Smooth muscle cell (in vitro differentiated cells): ENCODE data around the gene TEX19. TPM values are rescaled to one million over a fixed set of nuclear protein-coding genes. Genes with fewer than 3 reads are reported as not detected.
"Not testable (repeated sequence)": the region's sequence is repeated elsewhere in the genome, so short reads cannot be mapped to it uniquely, and the experiment has no call there.

Source experiments
- DNase-seq: peaks from one replicate; lab custom pipeline; 2025; ENCODE audit not compliant: unreplicated experiment; lab: John Stamatoyannopoulos, UW
- H2AFZ ChIP-seq: fragments of 200-600 bp; sonication (generic); 2 replicates; pipeline ENCODE4 v1.6.0; 2016; ENCODE audit warnings: antibody characterized with exemption, low read depth, mild to moderate bottlenecking
- H3F3A ChIP-seq: fragments of 200-600 bp; sonication (generic); 2 replicates; pipeline ENCODE4 v1.6.0; 2017; ENCODE audit warnings: antibody characterized with exemption, low read depth
- H3K27ac ChIP-seq: fragments of 200-600 bp; sonication (generic); 2 replicates; pipeline ENCODE4 v1.5.1; 2016; ENCODE audit warnings: low read depth, mild to moderate bottlenecking
- H3K27me3 ChIP-seq: fragments of 200-600 bp; sonication (generic); 2 replicates; pipeline ENCODE4 v1.6.1; 2016; ENCODE audit warnings: low read depth, mild to moderate bottlenecking
- H3K36me3 ChIP-seq: fragments of 200-600 bp; sonication (generic); 2 replicates; pipeline ENCODE4 v1.5.1; 2016; ENCODE audit warnings: low read depth
- H3K4me1 ChIP-seq: fragments of 200-600 bp; sonication (generic); 2 replicates; pipeline ENCODE4 v1.5.1; 2016; ENCODE audit warnings: low read depth
- H3K4me2 ChIP-seq: fragments of 200-600 bp; sonication (generic); 2 replicates; pipeline ENCODE4 v1.6.0; 2016; ENCODE audit warnings: mild to moderate bottlenecking
- H3K4me3 ChIP-seq: fragments of 200-600 bp; sonication (generic); 2 replicates; pipeline ENCODE4 v1.5.1; 2016; ENCODE audit warnings: mild to moderate bottlenecking
- H3K79me2 ChIP-seq: fragments of 200-600 bp; sonication (generic); 2 replicates; pipeline ENCODE4 v1.6.0; 2016; ENCODE audit warnings: low read depth, mild to moderate bottlenecking
- H3K9ac ChIP-seq: fragments of 200-600 bp; sonication (generic); 2 replicates; pipeline ENCODE4 v1.6.0; 2016; ENCODE audit warnings: low read depth
- H3K9me3 ChIP-seq: fragments of 200-600 bp; sonication (generic); replicated peaks from 2 replicates; pipeline ENCODE4 v1.5.1; 2016; ENCODE audit warnings: low read depth
- H4K20me1 ChIP-seq: fragments of 200-600 bp; sonication (generic); 2 replicates; pipeline ENCODE4 v1.6.0; 2016; ENCODE audit warnings: low read depth
- WGBS: methylation state at CpG from one replicate; pipeline ENCODE4 v1.1.7; 2016; ENCODE audit warnings: low lambda C conversion rate; 5-methylcytosine and 5-hydroxymethylcytosine counted together
- polyA plus RNA-seq: library from polyadenylated mRNA; unstranded; fragments of >200 nt; fragmentation: Nextera tagmentation; extraction: Ambion mirVana; gene quantifications from 2 replicates; pipeline ENCODE4 v1.2.1, GENCODE V29; 2016
- total RNA-seq: library from RNA; depleted of rRNA; stranded (reverse); fragments of >200 nt; gene quantifications from 2 replicates; pipeline ENCODE4 v1.2.3, GENCODE V29; 2014
- TF ChIP-seq, protein P1 (sequence below): fragments of 200-600 bp; sonication (generic); IDR thresholded peaks from 2 replicates; pipeline ENCODE4 v1.5.1; 2017; ENCODE audit warnings: borderline replicate concordance, mild to moderate bottlenecking, antibody characterized with exemption; ENCODE audit not compliant: insufficient read depth, poor library complexity, severe bottlenecking

TEX19 gene
- total and polyA plus RNA-seq, 2 experiments from 2014 or later, result not detected

DNA sequence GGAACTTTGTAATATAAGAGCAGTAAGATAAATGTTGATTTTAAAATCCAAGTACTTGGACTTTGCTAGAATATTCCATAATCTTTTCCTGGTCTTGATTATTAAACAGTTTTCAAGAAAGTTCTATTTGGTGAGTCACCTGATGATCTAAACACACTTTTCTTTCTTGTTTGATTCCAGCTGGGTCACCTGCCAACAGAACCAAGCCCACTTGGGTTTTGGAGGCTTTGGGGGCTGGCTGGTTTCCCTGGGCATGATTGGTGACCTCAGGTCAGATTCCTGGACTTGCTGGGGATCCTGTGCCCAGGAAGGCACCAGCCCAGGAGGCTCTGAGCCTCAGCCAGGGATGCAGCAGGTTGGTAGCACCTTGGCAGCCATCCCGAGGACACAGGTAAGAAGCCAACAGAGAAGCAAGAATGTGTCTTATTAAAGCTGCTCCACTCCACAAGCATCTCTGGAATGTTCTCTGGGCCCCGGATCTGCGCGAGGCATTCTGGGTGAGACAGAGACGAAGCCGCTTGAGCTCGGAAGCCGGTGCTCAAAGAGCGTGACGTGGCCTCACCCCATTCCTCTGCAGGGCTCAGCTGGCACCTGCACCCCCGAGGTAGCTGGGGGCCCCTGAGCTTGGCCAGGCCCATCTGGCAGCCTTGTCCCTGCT lies 3.1 kb upstream of the TEX19 start:
- Histone ChIP-seq H3K9me3 (no peaks in the 10 kb centered on the region), H4K20me1 (no peaks in the 10 kb centered on the region), H3K27me3 (no peaks in the 10 kb centered on the region), H3K4me1 (no peaks in the 10 kb centered on the region), H3K36me3 (no peaks in the 10 kb centered on the region), H3K4me3 (no peak overlapping the region), H3K4me2 (no peak overlapping the region), H3K79me2 (no peaks in the 10 kb centered on the region), H3F3A (no peaks in the 10 kb centered on the region), H3K9ac (no peak overlapping the region), H2AFZ (no peak overlapping the region), H3K27ac (no peak overlapping the region)
- WGBS, result 76% methylated on average over 11 of the region's 11 CpGs
- TF ChIP-seq, protein P1, sequence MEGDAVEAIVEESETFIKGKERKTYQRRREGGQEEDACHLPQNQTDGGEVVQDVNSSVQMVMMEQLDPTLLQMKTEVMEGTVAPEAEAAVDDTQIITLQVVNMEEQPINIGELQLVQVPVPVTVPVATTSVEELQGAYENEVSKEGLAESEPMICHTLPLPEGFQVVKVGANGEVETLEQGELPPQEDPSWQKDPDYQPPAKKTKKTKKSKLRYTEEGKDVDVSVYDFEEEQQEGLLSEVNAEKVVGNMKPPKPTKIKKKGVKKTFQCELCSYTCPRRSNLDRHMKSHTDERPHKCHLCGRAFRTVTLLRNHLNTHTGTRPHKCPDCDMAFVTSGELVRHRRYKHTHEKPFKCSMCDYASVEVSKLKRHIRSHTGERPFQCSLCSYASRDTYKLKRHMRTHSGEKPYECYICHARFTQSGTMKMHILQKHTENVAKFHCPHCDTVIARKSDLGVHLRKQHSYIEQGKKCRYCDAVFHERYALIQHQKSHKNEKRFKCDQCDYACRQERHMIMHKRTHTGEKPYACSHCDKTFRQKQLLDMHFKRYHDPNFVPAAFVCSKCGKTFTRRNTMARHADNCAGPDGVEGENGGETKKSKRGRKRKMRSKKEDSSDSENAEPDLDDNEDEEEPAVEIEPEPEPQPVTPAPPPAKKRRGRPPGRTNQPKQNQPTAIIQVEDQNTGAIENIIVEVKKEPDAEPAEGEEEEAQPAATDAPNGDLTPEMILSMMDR, result no peak
- DNase-seq, result no peak

DNA sequence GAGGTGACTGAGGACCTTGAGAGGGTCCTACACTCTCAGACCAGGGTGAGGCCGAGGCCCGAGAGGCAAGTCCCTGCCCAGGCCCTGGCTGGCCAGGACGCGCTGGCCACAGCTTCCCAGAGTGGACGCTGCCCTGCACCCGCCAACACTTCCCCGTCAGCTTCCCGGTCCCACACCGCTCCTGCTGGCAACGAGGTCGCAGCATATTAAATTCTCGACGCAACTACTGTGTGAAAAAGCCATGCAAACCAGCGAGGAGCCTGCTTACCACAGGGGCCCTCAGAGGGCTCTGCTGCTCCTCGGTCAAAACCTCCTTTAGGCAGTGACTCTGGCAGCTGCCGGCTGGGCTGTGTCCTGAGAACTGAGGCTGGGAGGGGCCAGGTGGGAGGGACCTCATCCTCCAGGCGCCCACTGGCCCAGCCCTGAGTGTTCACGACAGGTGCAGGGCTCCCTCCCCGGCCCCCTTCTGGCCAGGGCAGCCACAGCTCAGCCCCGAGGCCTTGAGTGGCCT lies 2.1 kb upstream of the TEX19 start:
- no peaks in the 10 kb centered on the region for H3K79me2 ChIP-seq
- H3F3A ChIP-seq, result no peaks in the 10 kb centered on the region
- no peak overlapping the region for H2AFZ ChIP-seq
- no peak overlapping the region for H3K27ac ChIP-seq
- H3K36me3 ChIP-seq, result no peaks in the 10 kb centered on the region
- H3K9ac ChIP-seq, result no peak overlapping the region
- no peaks in the 10 kb centered on the region for H3K27me3 ChIP-seq
- no peak overlapping the region for H3K4me3 ChIP-seq
- no peaks in the 10 kb centered on the region for H3K4me1 ChIP-seq
- no peaks in the 10 kb centered on the region for H4K20me1 ChIP-seq
- TF ChIP-seq, protein P1, result no peak
- 68% methylated on average over 20 of the region's 20 CpGs for WGBS
- H3K9me3 ChIP-seq, result no peaks in the 10 kb centered on the region
- H3K4me2 ChIP-seq, result no peak overlapping the region
- DNase-seq, result no peak

DNA sequence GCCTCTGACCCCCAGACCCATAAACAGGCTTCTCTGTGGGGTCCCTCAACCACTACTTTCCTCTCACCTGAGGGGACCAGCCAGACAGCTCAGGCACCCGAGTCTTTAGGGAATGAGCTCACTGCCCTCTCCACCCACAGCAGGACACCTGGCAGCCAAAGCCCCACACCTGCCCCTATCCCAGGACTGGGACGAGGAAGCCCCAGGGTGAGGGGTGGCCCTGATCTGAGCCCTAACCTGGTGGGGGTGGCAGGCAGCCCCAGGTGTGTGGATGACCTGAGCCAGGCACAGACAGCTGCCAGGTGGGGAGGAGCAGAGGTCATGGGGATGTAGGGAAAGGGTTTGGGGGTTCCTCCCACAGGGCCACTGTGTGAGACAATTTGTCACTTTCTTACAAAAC lies 1.7 kb upstream of the TEX19 start:
- Histone ChIP-seq H3K4me1 (no peaks in the 10 kb centered on the region), H3K27ac (no peak overlapping the region), H3K4me2 (no peak overlapping the region), H3K4me3 (no peak overlapping the region), H4K20me1 (no peaks in the 10 kb centered on the region), H3F3A (no peaks in the 10 kb centered on the region), H3K79me2 (no peaks in the 10 kb centered on the region), H3K9ac (no peak overlapping the region), H3K36me3 (no peaks in the 10 kb centered on the region), H3K9me3 (no peaks in the 10 kb centered on the region), H3K27me3 (no peaks in the 10 kb centered on the region), H2AFZ (no peak overlapping the region)
- WGBS, result 74% methylated on average over 2 of the region's 2 CpGs
- DNase-seq, result no peak
- TF ChIP-seq, protein P1, result no peak

DNA sequence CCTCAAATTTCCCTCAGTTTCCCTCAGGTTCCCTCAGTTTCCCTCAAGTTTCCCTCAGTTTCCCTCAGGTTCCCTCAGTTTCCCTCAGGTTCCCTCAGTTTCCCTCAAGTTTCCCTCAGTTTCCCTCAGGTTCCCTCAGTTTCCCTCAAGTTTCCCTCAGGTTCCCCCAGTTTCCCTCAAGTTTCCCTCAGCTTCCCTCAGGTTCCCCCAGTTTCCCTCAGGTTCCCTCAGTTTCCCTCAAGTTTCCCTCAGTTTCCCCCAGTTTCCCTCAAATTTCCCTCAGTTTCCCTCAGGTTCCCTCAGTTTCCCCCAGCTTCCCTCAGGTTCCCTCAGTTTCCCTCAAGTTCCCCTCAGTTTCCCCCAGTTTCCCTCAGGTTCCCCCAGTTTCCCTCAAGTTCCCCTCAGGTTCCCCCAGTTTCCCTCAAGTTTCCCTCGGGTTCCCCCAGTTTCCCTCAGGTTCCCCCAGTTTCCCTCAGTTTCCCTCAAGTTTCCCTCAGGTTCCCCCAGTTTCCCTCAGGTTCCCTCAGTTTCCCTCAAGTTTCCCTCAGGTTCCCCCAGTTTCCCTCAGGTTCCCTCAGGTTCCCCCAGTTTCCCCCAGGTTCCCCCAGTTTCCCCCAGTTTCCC lies 516 bp downstream of the TEX19 start:
- H3K4me2 ChIP-seq, H3K9me3 ChIP-seq, H3K27me3 ChIP-seq, H3K79me2 ChIP-seq, H3K4me3 ChIP-seq, H3K4me1 ChIP-seq, H4K20me1 ChIP-seq, H3K9ac ChIP-seq, H3K36me3 ChIP-seq, H3K27ac ChIP-seq, DNase-seq, H3F3A ChIP-seq, H2AFZ ChIP-seq: not testable (repeated sequence)
- WGBS, result no CpG with 5 or more reads among the region's 1 CpG
